ENCODE measurements around the gene UGT1A6. TPM values are rescaled to one million over a fixed set of nuclear protein-coding genes. Genes with fewer than 3 reads are reported as not detected.

UGT1A6 gene
- total and polyA plus RNA-seq, 2 of the 4 experiments (the other 2 are of a cell fraction): not detected

GRCh38 chr2:233769260-233769659, 76.6 kb downstream of the UGT1A6 start:
- no peaks in the 10 kb centered on the region for H4K20me1 ChIP-seq (ENCODE audit: insufficient read depth, low read length)
- H2BK20ac ChIP-seq (ENCODE audit: low read depth, low read length): no peak overlapping the region
- H3K4me3 ChIP-seq (ENCODE audit: insufficient read depth, low read depth, low read length): no peak overlapping the region
- no peak overlapping the region for H3K56ac ChIP-seq (ENCODE audit: extremely low read depth, insufficient read depth, low read length)
- no peak overlapping the region for H4K8ac ChIP-seq (ENCODE audit: low read depth in 2 of 2, low read length in 2 of 2)
- H2BK15ac ChIP-seq (ENCODE audit: low read depth, low read length): no peak overlapping the region
- ATAC-seq (ENCODE audit: low read depth): no peak
- TF ChIP-seq USF2 (IDR thresholded peaks at IDR 0.05; ENCODE audit: low read depth, low read length): no peak
- no peak for TF ChIP-seq MXI1 (IDR thresholded peaks at IDR 0.05; ENCODE audit: borderline replicate concordance, low read depth, low read length)
- BruUV-seq (replicated peaks): no TSS peak
- WGBS, 2 experiments (ENCODE audit: extremely low coverage in 2 of 2, insufficient read length in 1 of 2): 76% methylated on average over 6 of the region's 9 CpGs; no CpG with 5 or more reads in 1 of the 2 experiments
- no peak overlapping the region for H3K27ac ChIP-seq (ENCODE audit: insufficient read depth, low read length)
- peaks cover 6% of the 10 kb centered on the region for H3K4me1 ChIP-seq (ENCODE audit: control insufficient read depth, insufficient read depth, low read length)
- H2BK120ac ChIP-seq (ENCODE audit: low read depth, low read length): no peak overlapping the region
- no peak overlapping the region for H3K14ac ChIP-seq (replicated peaks; ENCODE audit: low read depth, low read length)
- H3K79me1 ChIP-seq (ENCODE audit: low read depth in 1 of 2, low read length in 2 of 2): no peaks in the 10 kb centered on the region
- no peak overlapping the region for H3K18ac ChIP-seq (ENCODE audit: low read depth, low read length)
- H2AFZ ChIP-seq (replicated peaks; ENCODE audit: low read length, poor library complexity): no peak overlapping the region
- no peak overlapping the region for H3K9ac ChIP-seq (ENCODE audit: low read depth, low read length)
- no peak overlapping the region for H2BK5ac ChIP-seq (ENCODE audit: low read depth, low read length, poor library complexity, severe bottlenecking)
- ChIA-PET CTCF (no interaction called here), POLR2A (ENCODE audit: unreplicated experiment) (no interaction called here)
- in situ Hi-C loops (cut with MboI; ENCODE audit: low sequenced_read_pairs) (no loop called here), intact Hi-C loops (cut with micrococcal nuclease) (no loop called here), dilution Hi-C loops (cut with HindIII; ENCODE audit: low sequenced_read_pairs, unreplicated experiment) (no loop called here)
- no peak for DNase-seq
- H3K36me3 ChIP-seq (ENCODE audit: control insufficient read depth, insufficient read depth, low read length): no peaks in the 10 kb centered on the region
- H3K27me3 ChIP-seq (ENCODE audit: control insufficient read depth, insufficient read depth, low read length): no peaks in the 10 kb centered on the region
- H2AK9ac ChIP-seq (replicated peaks; ENCODE audit: low read depth, low read length, poor library complexity): peak overlapping the region; percentile 66
- no peak overlapping the region for H3K4ac ChIP-seq (ENCODE audit: low read depth, low read length)
- no peak overlapping the region for H3K23ac ChIP-seq (ENCODE audit: low read depth, low read length)
- H3K9me3 ChIP-seq (ENCODE audit: control insufficient read depth, insufficient read depth, low read length): no peaks in the 10 kb centered on the region
- 0 out of 2 replicates have a peak, but pooled peaks cover 5% of the 10 kb centered on the region for H3K9me1 ChIP-seq (ENCODE audit: insufficient read depth, low read length)
- H4K91ac ChIP-seq (ENCODE audit: insufficient read depth, low read depth, low read length): no peak overlapping the region
- H4K5ac ChIP-seq (ENCODE audit: low read depth, low read length): no peak overlapping the region
- no peak overlapping the region for H2AK5ac ChIP-seq (ENCODE audit: low read depth, low read length)
- no peak overlapping the region for H3K4me2 ChIP-seq (ENCODE audit: low read depth, low read length)

Data from IMR-90 (cell line).